Measurements from ENCODE around the gene ZDHHC13. TPM values are rescaled to one million over a fixed set of nuclear protein-coding genes. Genes with fewer than 3 reads are reported as not detected.
A peak's percentile ranks its signal among the peaks of the same experiment; 100 is the strongest.

The ZDHHC13 gene
- total RNA-seq, 4 donors from 2014 or later = 19.5 to 26.9 (median 24.7) TPM

DNA sequence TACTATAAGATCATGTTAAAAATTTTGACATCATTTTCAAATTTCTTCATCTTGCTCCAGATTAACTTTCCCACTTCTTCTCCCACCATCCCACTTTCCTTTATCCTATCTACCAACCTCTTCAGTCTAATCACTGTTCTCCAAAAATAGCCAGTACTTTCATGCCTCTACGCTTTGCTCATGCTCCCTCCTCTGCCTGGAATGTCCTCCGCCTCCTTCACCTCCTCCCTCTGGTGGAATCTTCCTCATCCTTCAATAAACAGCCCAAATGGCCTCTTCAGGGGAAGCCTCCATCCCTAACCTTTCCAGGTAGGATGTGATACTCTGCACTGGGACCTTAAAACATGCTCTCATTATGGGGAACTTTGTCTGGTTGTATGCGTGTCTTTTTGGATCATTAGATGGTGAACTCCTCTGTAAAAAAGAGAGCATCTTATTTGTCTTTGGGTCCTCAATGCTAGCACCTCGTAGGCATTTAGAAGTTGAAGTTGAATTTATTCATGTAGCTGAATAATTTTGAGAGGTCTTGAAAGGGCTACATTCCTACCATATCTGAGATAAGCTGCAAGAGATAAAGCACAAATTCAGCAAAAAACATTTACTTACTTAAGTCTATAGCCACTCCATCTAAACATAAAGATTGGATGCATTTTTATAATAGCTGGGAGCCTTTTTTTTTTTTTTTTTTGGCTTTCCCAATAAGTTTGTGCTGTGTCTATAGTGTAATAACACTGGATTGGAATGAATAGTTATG, 92.8 kb downstream of the ZDHHC13 start:
- H3K27me3 ChIP-seq = no peaks in the 10 kb centered on the region
- DNase-seq = no peak
- H3K4me3 ChIP-seq (replicated peaks in 1 of 3) = no peak overlapping the region
- H3K27ac ChIP-seq = no peak overlapping the region
- H3K9me3 ChIP-seq = no peaks in the 10 kb centered on the region
- TF ChIP-seq, protein P1, sequence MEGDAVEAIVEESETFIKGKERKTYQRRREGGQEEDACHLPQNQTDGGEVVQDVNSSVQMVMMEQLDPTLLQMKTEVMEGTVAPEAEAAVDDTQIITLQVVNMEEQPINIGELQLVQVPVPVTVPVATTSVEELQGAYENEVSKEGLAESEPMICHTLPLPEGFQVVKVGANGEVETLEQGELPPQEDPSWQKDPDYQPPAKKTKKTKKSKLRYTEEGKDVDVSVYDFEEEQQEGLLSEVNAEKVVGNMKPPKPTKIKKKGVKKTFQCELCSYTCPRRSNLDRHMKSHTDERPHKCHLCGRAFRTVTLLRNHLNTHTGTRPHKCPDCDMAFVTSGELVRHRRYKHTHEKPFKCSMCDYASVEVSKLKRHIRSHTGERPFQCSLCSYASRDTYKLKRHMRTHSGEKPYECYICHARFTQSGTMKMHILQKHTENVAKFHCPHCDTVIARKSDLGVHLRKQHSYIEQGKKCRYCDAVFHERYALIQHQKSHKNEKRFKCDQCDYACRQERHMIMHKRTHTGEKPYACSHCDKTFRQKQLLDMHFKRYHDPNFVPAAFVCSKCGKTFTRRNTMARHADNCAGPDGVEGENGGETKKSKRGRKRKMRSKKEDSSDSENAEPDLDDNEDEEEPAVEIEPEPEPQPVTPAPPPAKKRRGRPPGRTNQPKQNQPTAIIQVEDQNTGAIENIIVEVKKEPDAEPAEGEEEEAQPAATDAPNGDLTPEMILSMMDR (IDR thresholded peaks at IDR 0.05) = no peak
- TF ChIP-seq POLR2A (IDR thresholded peaks at IDR 0.05) = no peak
- H3K36me3 ChIP-seq = no peaks in the 10 kb centered on the region
- H3K4me1 ChIP-seq = no peaks in the 10 kb centered on the region
- intact Hi-C loops (cut with DNase I) = no loop called here
- 62 to 72% methylated on average over 4 of the region's 4 CpGs for WGBS, 2 donors

DNA sequence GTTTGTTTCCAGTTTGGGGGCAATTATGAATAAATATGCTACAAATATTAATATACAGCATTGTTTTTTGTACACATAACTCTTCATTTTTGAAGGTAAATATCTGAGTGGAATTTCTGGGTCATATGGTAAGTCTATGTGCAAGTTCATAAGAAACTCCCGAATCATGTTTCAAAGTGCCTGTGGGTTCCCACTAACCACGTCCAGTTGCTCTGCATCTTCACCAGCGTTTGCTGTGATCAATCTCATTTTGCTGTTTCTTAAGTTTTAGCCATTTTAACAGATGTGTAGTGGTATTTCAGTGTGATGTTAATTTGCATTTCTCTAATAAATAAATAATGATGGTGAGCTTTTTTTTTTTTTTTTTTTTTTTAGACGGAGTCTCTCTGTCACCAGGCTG, 99.1 kb downstream of the ZDHHC13 start:
- no peak for TF ChIP-seq POLR2A (IDR thresholded peaks at IDR 0.05)
- TF ChIP-seq, protein P1 (IDR thresholded peaks at IDR 0.05) = no peak
- Histone ChIP-seq H3K4me3 (replicated peaks in 1 of 3) (no peak overlapping the region), H3K27me3 (no peaks in the 10 kb centered on the region), H3K9me3 (no peaks in the 10 kb centered on the region), H3K36me3 (no peaks in the 10 kb centered on the region), H3K4me1 (no peaks in the 10 kb centered on the region), H3K27ac (no peak overlapping the region)
- intact Hi-C loops (cut with DNase I) = no loop called here
- no peak for DNase-seq
- WGBS, 2 donors = 86 to 93% methylated on average over 4 of the region's 4 CpGs

DNA sequence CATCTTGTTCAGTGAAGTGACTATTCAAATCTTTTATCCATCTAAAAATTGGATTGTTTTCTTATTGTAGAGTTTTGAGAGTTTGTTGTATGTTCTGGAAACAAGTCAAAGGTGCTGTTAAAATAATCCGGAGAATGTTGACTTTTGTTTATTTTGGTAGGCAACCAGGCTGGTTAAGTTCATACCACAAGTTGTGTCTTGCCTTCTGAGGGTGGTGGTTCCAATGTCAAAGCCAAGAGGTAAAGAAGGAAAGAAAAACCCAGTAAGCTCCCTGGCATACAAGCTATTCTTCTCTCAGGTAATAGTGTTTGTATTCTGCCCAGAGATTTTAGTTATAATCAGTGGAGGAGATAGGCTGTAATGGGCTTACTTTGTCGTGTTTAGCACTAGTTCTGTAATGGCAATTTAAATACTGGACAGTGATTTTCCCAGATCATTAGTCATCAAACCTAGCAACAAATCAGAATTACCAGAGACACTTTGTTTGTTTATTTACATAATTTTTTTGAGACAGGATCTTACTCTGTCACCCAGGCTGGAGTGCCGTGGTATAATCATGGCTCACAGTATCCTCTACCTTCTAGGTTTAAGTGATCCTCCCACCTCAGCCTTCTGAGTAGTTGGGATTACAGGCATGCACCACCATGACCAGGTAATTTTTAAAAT, 99.9 kb downstream of the ZDHHC13 start:
- no peak for TF ChIP-seq POLR2A (IDR thresholded peaks at IDR 0.05)
- TF ChIP-seq, protein P1 (IDR thresholded peaks at IDR 0.05) = no peak
- DNase-seq = no peak
- Histone ChIP-seq H3K4me3 (replicated peaks in 1 of 3) (no peak overlapping the region), H3K36me3 (no peaks in the 10 kb centered on the region), H3K4me1 (no peaks in the 10 kb centered on the region), H3K27ac (no peak overlapping the region), H3K9me3 (no peaks in the 10 kb centered on the region), H3K27me3 (no peaks in the 10 kb centered on the region)
- 39 to 47% methylated on average over 3 of the region's 3 CpGs for WGBS, 2 donors
- intact Hi-C loops (cut with DNase I) = no loop called here

DNA sequence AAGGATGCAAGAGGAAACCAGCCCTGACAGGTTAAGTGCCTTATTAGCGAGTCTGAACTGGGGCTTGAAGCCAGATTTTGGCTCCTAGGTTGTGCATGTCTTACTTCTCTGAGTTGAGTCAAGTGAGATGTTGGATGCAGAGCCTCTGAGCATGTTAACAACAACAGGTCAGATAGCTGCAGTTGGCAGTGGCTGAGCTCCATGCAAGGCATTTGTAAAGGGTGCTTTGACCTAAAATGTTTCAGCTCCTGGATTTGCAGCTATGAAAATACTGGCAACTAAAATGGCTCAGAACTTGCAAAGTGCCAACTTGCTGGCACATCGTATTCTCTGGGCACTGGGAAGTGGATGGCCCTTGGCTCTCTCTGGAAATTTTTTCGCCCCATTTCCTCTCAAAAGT, 101.2 kb downstream of the ZDHHC13 start:
- H3K4me1 ChIP-seq = no peaks in the 10 kb centered on the region
- H3K9me3 ChIP-seq = no peaks in the 10 kb centered on the region
- intact Hi-C loops (cut with DNase I) = no loop called here
- H3K27ac ChIP-seq = no peak overlapping the region
- H3K4me3 ChIP-seq (replicated peaks in 1 of 3) = no peak overlapping the region
- H3K36me3 ChIP-seq = no peaks in the 10 kb centered on the region
- no peaks in the 10 kb centered on the region for H3K27me3 ChIP-seq
- WGBS, 2 donors = 57 to 60% methylated on average over 3 of the region's 3 CpGs
- TF ChIP-seq POLR2A (IDR thresholded peaks at IDR 0.05) = no peak
- TF ChIP-seq, protein P1 (IDR thresholded peaks at IDR 0.05) = no peak
- peak; percentile 6 to 9 for DNase-seq

DNA sequence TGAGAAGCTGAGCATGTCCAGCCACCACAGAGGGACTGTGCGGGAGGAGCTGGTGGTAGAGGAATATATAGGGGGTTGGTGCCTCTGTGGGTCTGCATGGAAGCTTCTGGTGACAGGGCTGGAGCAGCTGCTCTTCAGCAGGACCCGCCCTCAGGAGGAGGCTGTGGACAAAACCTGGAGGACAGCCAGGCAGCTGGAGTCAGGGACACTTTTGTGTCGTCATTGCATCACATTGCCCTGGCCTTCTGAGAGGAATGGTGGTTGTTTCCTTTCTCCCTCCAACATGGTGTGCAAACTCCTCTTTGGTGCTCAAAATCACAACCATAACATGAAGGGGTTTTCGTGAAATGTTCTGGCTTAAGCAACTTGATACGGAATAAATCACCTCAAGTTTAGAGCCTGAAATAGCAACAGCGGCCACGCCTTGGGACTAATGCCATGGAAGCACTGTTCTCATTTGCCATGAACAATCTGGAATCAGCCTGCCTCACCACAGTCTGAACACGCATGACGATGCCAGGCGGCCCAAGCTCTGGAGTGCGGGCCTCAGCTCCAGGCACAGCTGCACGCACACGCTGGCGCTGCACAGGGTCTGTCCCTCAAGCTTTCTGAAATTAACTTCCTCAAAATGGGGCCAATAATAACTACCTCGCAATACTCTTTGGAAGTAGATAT, 102.0 kb downstream of the ZDHHC13 start:
- peak in 1 of 2 donors; percentile 24 for DNase-seq
- Histone ChIP-seq H3K9me3 (no peaks in the 10 kb centered on the region), H3K27me3 (no peaks in the 10 kb centered on the region), H3K4me3 (replicated peaks in 1 of 3) (no peak overlapping the region), H3K27ac (no peak overlapping the region), H3K4me1 (no peaks in the 10 kb centered on the region), H3K36me3 (no peaks in the 10 kb centered on the region)
- 86% methylated on average over 15 of the region's 15 CpGs for WGBS, 2 donors
- TF ChIP-seq, protein P1 (IDR thresholded peaks at IDR 0.05) = no peak
- TF ChIP-seq POLR2A (IDR thresholded peaks at IDR 0.05) = no peak
- intact Hi-C loops (cut with DNase I) = no loop called here

Data from thyroid gland (tissue), 4 donors.